Brain microvascular endothelial cell (primary cell): ENCODE results near the gene SERAC1.

Experiments
- DNase-seq: peaks from one replicate; pipeline ENCODE4 v3.0.0-alpha.2; 2020
- H3K27ac ChIP-seq: fragments of 250-450 bp; sonication (Bioruptor Pico); 2 replicates; pipeline ENCODE4 v1.5.1; 2020; ENCODE audit warnings: mild to moderate bottlenecking, moderate library complexity
- H3K27me3 ChIP-seq: fragments of 250-450 bp; sonication (Bioruptor Pico); replicated peaks from 2 replicates; pipeline ENCODE4 v1.5.1; 2020; ENCODE audit warnings: mild to moderate bottlenecking
- H3K36me3 ChIP-seq: fragments of 250-450 bp; sonication (Bioruptor Pico); replicated peaks from 2 replicates; pipeline ENCODE4 v1.5.1; 2020; ENCODE audit warnings: mild to moderate bottlenecking
- H3K4me3 ChIP-seq: 2 replicates; pipeline ENCODE4 v1.5.1; 2011; ENCODE audit warnings: low read depth, mild to moderate bottlenecking, control low read depth, low read length, moderate library complexity
- in situ Hi-C: cut with HindIII; loops from 2 replicates; pipeline ENCODE4 v1.10.0; 2017; ENCODE audit warnings: low sequenced_read_pairs, low pct_ligation_motif_present
- TF ChIP-seq, protein P1 (sequence below): IDR thresholded peaks from 2 replicates; pipeline ENCODE4 v1.5.1; 2011; ENCODE audit warnings: low read depth, mild to moderate bottlenecking, moderate library complexity, low read length, control low read depth, inconsistent platforms; ENCODE audit errors: missing control alignments

Gene SERAC1

DNA sequence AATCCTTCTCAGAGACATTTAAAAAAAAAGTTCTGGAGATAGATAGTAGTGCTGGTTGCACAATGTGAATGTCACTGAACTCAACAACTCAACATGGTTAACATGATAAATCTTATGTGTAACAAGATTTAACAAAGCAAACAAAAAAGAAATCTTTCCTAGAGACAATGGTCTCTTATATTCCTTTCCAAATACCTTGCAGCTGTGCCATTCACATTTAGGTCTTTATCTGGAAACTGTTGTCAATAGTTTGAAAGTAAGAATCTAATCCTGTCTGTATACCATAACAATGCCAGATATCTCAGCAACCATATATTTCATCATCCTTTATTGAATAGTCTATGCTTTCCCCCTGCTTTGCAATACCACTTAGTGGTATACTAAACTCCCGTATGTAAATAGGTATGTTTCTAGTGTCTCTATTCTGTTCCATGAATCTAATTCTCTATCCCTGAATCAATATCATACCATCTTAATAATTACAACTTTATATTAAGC lies 2.1 kb downstream of the SERAC1 start:
- H3K27ac ChIP-seq = no peak overlapping the region
- no peak overlapping the region for H3K4me3 ChIP-seq
- in situ Hi-C loops = no loop called here
- no peaks in the 10 kb centered on the region for H3K27me3 ChIP-seq
- TF ChIP-seq, protein P1, sequence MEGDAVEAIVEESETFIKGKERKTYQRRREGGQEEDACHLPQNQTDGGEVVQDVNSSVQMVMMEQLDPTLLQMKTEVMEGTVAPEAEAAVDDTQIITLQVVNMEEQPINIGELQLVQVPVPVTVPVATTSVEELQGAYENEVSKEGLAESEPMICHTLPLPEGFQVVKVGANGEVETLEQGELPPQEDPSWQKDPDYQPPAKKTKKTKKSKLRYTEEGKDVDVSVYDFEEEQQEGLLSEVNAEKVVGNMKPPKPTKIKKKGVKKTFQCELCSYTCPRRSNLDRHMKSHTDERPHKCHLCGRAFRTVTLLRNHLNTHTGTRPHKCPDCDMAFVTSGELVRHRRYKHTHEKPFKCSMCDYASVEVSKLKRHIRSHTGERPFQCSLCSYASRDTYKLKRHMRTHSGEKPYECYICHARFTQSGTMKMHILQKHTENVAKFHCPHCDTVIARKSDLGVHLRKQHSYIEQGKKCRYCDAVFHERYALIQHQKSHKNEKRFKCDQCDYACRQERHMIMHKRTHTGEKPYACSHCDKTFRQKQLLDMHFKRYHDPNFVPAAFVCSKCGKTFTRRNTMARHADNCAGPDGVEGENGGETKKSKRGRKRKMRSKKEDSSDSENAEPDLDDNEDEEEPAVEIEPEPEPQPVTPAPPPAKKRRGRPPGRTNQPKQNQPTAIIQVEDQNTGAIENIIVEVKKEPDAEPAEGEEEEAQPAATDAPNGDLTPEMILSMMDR = no peak
- no peak for DNase-seq
- no peaks in the 10 kb centered on the region for H3K36me3 ChIP-seq

DNA sequence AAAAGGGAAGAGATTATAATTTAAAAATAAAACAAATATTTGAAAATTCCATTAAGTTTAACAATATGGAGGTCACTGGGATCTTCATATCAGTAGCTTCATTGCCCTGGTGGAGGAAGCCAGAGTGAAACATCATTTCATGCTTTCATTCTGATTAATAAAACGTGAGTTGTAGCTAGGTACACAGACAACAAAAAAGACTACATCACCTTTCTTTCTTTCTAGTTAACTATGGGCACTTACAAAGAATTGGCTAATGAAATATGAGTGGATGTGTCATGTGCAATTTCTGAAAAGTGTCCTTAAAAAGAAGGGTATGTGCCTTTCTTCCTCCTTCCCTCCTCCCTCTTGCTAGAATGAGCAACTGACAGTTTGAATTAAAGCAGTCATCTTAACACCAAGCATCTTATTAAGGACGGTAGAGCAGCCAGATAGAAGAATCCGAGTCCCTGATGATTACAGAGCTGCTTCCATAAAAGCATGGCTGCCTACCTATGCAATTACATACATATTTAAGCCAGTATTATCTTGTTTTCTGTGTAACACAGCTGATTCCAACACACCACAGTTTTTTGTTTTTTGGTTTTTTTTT lies 3.4 kb downstream of the SERAC1 start:
- no peaks in the 10 kb centered on the region for H3K27me3 ChIP-seq
- in situ Hi-C loops = no loop called here
- DNase-seq = no peak
- H3K36me3 ChIP-seq = no peaks in the 10 kb centered on the region
- H3K4me3 ChIP-seq = no peak overlapping the region
- TF ChIP-seq, protein P1 = no peak
- H3K27ac ChIP-seq = no peak overlapping the region

DNA sequence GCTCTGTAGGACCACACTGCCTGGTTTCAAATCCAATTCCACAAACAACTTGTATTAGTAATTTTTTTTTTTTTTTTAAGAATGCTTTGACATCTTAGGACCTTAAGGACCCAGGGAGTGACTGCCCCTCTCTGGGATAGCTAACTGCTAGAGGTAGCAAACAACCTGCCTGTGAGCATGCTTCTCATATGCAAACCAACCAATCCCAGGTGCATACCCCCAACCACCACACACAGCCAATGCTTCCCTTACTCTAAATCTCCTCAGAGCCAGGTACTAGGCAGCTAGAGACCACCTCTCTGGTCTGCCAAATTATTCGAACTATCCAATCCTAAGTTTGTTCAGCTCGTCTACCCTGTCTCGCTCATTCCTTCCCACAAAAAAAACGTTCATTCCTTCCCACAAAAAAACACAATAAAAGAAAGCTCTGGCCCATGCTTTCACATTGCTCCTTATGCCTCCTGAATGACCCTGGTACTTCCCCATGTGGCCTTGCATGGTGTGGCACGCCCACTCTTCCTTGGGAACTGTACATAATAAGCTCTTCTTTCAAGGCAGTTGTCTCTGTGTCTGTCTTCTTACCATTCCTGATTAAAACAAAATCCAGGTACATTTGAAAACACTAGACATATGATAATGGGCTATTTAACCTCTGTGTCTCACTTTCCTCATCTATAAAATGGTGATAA lies 6.4 kb downstream of the SERAC1 start:
- Histone ChIP-seq H3K27me3 (no peaks in the 10 kb centered on the region), H3K36me3 (no peaks in the 10 kb centered on the region), H3K4me3 (no peak overlapping the region), H3K27ac (no peak overlapping the region)
- TF ChIP-seq, protein P1 = no peak
- in situ Hi-C loops = no loop called here
- no peak for DNase-seq

DNA sequence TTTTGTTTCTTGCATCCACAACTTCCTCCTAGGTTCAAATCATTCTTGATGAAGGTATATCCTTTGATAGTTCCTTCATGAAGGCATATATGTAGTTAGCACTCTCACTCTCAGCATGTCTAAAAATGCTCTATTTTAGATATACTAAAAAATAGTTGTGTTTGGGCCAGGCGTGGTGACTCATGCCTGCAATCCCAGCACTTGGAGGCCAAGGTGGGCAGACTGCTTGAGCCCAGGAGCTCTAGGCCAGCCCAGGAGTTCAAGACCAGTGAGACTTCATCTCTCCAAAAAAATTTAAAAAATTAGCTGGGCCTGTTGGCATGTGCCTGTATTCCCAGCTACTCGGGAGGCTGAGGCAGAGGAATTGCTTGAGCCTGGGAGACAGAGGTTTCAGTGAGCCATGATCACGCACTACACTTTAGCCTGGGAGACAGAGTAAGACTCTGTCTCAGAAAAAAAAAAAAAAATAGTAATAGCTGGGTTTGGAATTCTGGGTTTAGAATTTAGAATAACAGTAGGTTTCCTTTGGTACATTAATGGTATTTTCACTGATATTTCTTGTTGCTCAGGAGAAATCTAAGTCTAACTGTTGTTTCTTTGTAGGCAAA lies 7.0 kb downstream of the SERAC1 start:
- H3K27ac ChIP-seq = no peak overlapping the region

DNA sequence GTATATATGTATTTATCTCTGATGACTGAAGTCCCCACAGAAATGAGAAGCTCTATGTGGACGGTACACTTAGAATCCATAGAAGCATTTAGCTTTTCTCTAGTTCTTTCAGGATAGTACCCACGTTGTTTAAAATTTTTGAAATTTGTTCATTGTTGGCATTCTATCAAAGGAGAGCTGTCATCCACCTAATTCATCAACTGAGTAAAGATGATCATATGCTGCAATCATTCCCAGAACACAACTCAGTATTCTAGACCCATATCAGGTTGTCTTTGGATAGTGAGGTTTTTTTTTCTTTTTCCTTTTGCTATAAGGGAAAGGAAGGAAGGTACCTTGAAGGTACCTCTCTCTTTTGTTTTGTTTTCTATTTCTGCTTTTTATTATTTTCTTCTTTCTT lies 9.3 kb downstream of the SERAC1 start:
- H3K27me3 ChIP-seq = no peaks in the 10 kb centered on the region
- H3K36me3 ChIP-seq = no peaks in the 10 kb centered on the region
- no peak overlapping the region for H3K27ac ChIP-seq
- in situ Hi-C loops = no loop called here
- H3K4me3 ChIP-seq = no peak overlapping the region
- TF ChIP-seq, protein P1 = no peak
- DNase-seq = no peak

More for the DNA sequence above, 7.0 kb downstream of the SERAC1 start:
- TF ChIP-seq, protein P1 = no peak
- H3K36me3 ChIP-seq = no peaks in the 10 kb centered on the region
- H3K4me3 ChIP-seq = no peak overlapping the region
- no peaks in the 10 kb centered on the region for H3K27me3 ChIP-seq
- in situ Hi-C loops = no loop called here
- DNase-seq = peak; percentile 55
